ENCODE results near the gene RAP1GAP.

GRCh38 chr1:21621051-21621450 lies 48.1 kb downstream of the RAP1GAP start:
- no peak for TF ChIP-seq TFCP2L1 (CRISPR knock-in tag; IDR thresholded peaks at IDR 0.05)
- no peak for TF ChIP-seq POLR2A (IDR thresholded peaks at IDR 0.05; ENCODE audit: low read length)
- TF ChIP-seq CTCF (IDR thresholded peaks at IDR 0.05), result no peak
- TF ChIP-seq CHD4 (IDR thresholded peaks at IDR 0.05; ENCODE audit: borderline replicate concordance), result no peak
- no peak for TF ChIP-seq RNF2 (IDR thresholded peaks at IDR 0.05; ENCODE audit: borderline replicate concordance, low read depth)
- no peak for TF ChIP-seq CBX8 (IDR thresholded peaks at IDR 0.05)
- no peak for TF ChIP-seq RAD21 (conservative IDR thresholded peaks at IDR 0.05 in 1 of 2, IDR thresholded peaks at IDR 0.05 in 1 of 2)
- no peak for TF ChIP-seq ESRRA (IDR thresholded peaks at IDR 0.05; ENCODE audit: borderline replicate concordance, low read length)
- no peak for TF ChIP-seq MYC (IDR thresholded peaks at IDR 0.05; ENCODE audit: borderline replicate concordance, low read length)
- TF ChIP-seq REST (IDR thresholded peaks at IDR 0.05), result no peak

Measured in A549 (cell line).